IMR-90 (cell line): Measurements from ENCODE around the gene CEP70. TPM values are rescaled to one million over a fixed set of nuclear protein-coding genes. Genes with fewer than 3 reads are reported as not detected.
"Not testable (repeated sequence)": the region's sequence is repeated elsewhere in the genome, so short reads cannot be mapped to it uniquely, and the experiment has no call there.

Experiments
- ATAC-seq: fragments of 200-7000 bp; cut with Tn5 transposase; 2 replicates; pipeline ENCODE4 v1.9.1; 2020; ENCODE audit warnings: low read depth, mild to moderate bottlenecking, moderate library complexity
- BruUV-seq: library from RNA; stranded (reverse); fragments of 400-500 nt; replicated peaks from 2 replicates; lab custom pipeline; 2021; lab: Mats Ljungman, UMichigan
- CTCF ChIA-PET: fragments of 300-600 bp; formaldehyde crosslinking; extraction: SDS; loops from one replicate; lab custom pipeline; 2021; ENCODE audit warnings: antibody characterized with exemption; lab: Yijun Ruan, JAX
- POLR2A ChIA-PET: fragments of 300-600 bp; sonication (Branson Sonifier 250); formaldehyde crosslinking; loops from one replicate; lab custom pipeline; 2022; ENCODE audit warnings: antibody characterized with exemption; ENCODE audit not compliant: unreplicated experiment; lab: Charles Lee
- DNase-seq: peaks from one replicate; pipeline ENCODE4 v3.0.0; 2013
- H2AFZ ChIP-seq: replicated peaks from 2 replicates; pipeline ENCODE3; 2013; ENCODE audit warnings: low read length, mild to moderate bottlenecking; ENCODE audit not compliant: poor library complexity
- H2AK5ac ChIP-seq: 2 replicates; pipeline ENCODE4 v1.6.1; 2013; ENCODE audit warnings: low read depth, low read length, inconsistent platforms
- H2AK9ac ChIP-seq: replicated peaks from 2 replicates; pipeline ENCODE3; 2013; ENCODE audit warnings: mild to moderate bottlenecking, low read depth, low read length, moderate library complexity; ENCODE audit not compliant: poor library complexity
- H2BK120ac ChIP-seq: 2 replicates; pipeline ENCODE4 v1.6.1; 2013; ENCODE audit warnings: low read depth, low read length, inconsistent platforms
- H2BK15ac ChIP-seq: 3 replicates; pipeline ENCODE4 v1.6.1; 2013; ENCODE audit warnings: low read depth, low read length, inconsistent platforms
- H2BK20ac ChIP-seq: 2 replicates; pipeline ENCODE4 v1.6.1; 2013; ENCODE audit warnings: low read depth, mild to moderate bottlenecking, inconsistent platforms, low read length, moderate library complexity
- H2BK5ac ChIP-seq: 2 replicates; pipeline ENCODE4 v1.6.1; 2013; ENCODE audit warnings: mild to moderate bottlenecking, low read depth, low read length, inconsistent platforms; ENCODE audit not compliant: poor library complexity, severe bottlenecking
- H3K14ac ChIP-seq: replicated peaks from 2 replicates; pipeline ENCODE4 v1.6.1; 2013; ENCODE audit warnings: low read depth, low read length, inconsistent platforms
- H3K18ac ChIP-seq: 2 replicates; pipeline ENCODE4 v1.6.1; 2013; ENCODE audit warnings: low read depth, low read length, control low read depth
- H3K23ac ChIP-seq: 2 replicates; pipeline ENCODE4 v1.6.1; 2013; ENCODE audit warnings: low read depth, low read length, inconsistent platforms
- H3K27ac ChIP-seq: 2 replicates; pipeline ENCODE4 v1.5.1; 2013; ENCODE audit warnings: mild to moderate bottlenecking, control low read depth, low read length; ENCODE audit not compliant: insufficient read depth
- H3K27me3 ChIP-seq: 2 replicates; pipeline ENCODE4 v1.6.1; 2013; ENCODE audit warnings: low read length; ENCODE audit not compliant: control insufficient read depth, insufficient read depth
- H3K36me3 ChIP-seq: 2 replicates; pipeline ENCODE4 v1.6.1; 2013; ENCODE audit warnings: low read length, mixed read lengths; ENCODE audit not compliant: control insufficient read depth, insufficient read depth
- H3K4ac ChIP-seq: 2 replicates; pipeline ENCODE4 v1.6.1; 2013; ENCODE audit warnings: low read depth, low read length, inconsistent platforms
- H3K4me1 ChIP-seq: 2 replicates; pipeline ENCODE4 v1.6.1; 2013; ENCODE audit warnings: low read length, mixed read lengths; ENCODE audit not compliant: control insufficient read depth, insufficient read depth
- H3K4me2 ChIP-seq: 2 replicates; pipeline ENCODE4 v1.6.1; 2013; ENCODE audit warnings: low read depth, mild to moderate bottlenecking, control low read depth, low read length, moderate library complexity
- H3K4me3 ChIP-seq: 2 replicates; pipeline ENCODE4 v1.5.1; 2013; ENCODE audit warnings: low read depth, mild to moderate bottlenecking, control low read depth, low read length, moderate library complexity; ENCODE audit not compliant: insufficient read depth
- H3K56ac ChIP-seq: 2 replicates; pipeline ENCODE4 v1.6.1; 2013; ENCODE audit warnings: low read length, inconsistent platforms; ENCODE audit not compliant: insufficient read depth; ENCODE audit errors: extremely low read depth
- H3K79me1 ChIP-seq, 2 experiments: 2 replicates each; pipeline ENCODE4 v1.6.1; 2013; ENCODE audit warnings: low read length in 2 of 2, inconsistent platforms in 1 of 2, low read depth in 1 of 2
- H3K9ac ChIP-seq: 2 replicates; pipeline ENCODE4 v1.6.1; 2013; ENCODE audit warnings: low read depth, low read length, control low read depth
- H3K9me1 ChIP-seq: 2 replicates; pipeline ENCODE4 v1.6.1; 2013; ENCODE audit warnings: low read length, inconsistent platforms; ENCODE audit not compliant: insufficient read depth
- H3K9me3 ChIP-seq: 2 replicates; pipeline ENCODE4 v1.6.1; 2013; ENCODE audit warnings: low read length; ENCODE audit not compliant: control insufficient read depth, insufficient read depth
- H4K20me1 ChIP-seq: 2 replicates; pipeline ENCODE4 v1.6.1; 2013; ENCODE audit warnings: low read length, inconsistent platforms; ENCODE audit not compliant: insufficient read depth
- H4K5ac ChIP-seq: 2 replicates; pipeline ENCODE4 v1.6.1; 2013; ENCODE audit warnings: mild to moderate bottlenecking, low read depth, low read length, control low read depth
- H4K8ac ChIP-seq, 2 experiments: 2 replicates each; pipeline ENCODE4 v1.6.1; 2013; ENCODE audit warnings: low read depth in 2 of 2, low read length in 2 of 2, control low read depth in 1 of 2, inconsistent platforms in 1 of 2
- H4K91ac ChIP-seq: 2 replicates; pipeline ENCODE4 v1.6.1; 2013; ENCODE audit warnings: low read depth, low read length, inconsistent platforms; ENCODE audit not compliant: insufficient read depth
- BHLHE40 ChIP-seq: fragments of 150-350 bp; IDR thresholded peaks from 2 replicates; pipeline ENCODE4 v1.6.1; 2016; ENCODE audit warnings: mild to moderate bottlenecking, low read depth, low read length
- ELK1 ChIP-seq: fragments of 150-350 bp; IDR thresholded peaks from 2 replicates; pipeline ENCODE4 v1.6.1; 2016; ENCODE audit warnings: low read depth, mild to moderate bottlenecking, low read length, moderate library complexity, borderline replicate concordance
- MXI1 ChIP-seq: IDR thresholded peaks from 2 replicates; pipeline ENCODE4 v1.6.1; 2012; ENCODE audit warnings: low read depth, mild to moderate bottlenecking, low read length, moderate library complexity, borderline replicate concordance
- WGBS, 2 experiments: methylation state at CpG; one replicate each; pipeline versions ENCODE4 v1.1.5 to v1.1.7; 2013; ENCODE audit warnings: missing lambda C conversion rate in 2 of 2; ENCODE audit not compliant: insufficient read length in 1 of 2; ENCODE audit errors: extremely low coverage in 2 of 2; 5-methylcytosine and 5-hydroxymethylcytosine counted together
- dilution Hi-C: fragments of 300-500 bp; cut with HindIII; formaldehyde crosslinking; loops from one replicate; pipeline ENCODE4 v1.14.3; 2018; ENCODE audit warnings: low sequenced_read_pairs; ENCODE audit not compliant: unreplicated experiment
- in situ Hi-C: fragments of 300-500 bp; cut with MboI; formaldehyde crosslinking; loops from 3 replicates; pipeline ENCODE4 v1.14.3; 2019; ENCODE audit warnings: low sequenced_read_pairs, inconsistent platforms, mixed read lengths
- intact Hi-C: fragments of 100-400 bp; cut with micrococcal nuclease; formaldehyde crosslinking; loops from 2 replicates; pipeline ENCODE4 v1.10.0; 2022
- polyA plus RNA-seq, 3 experiments: library from polyadenylated mRNA; depleted of rRNA; stranded (reverse); fragments of >200 nt; gene quantifications; 2 replicates each; pipeline ENCODE4 v1.2.3, GENCODE V29; 2012; ENCODE audit warnings: low replicate concordance in 1 of 3
- total RNA-seq: library from RNA; depleted of rRNA; stranded (reverse); fragments of >200 nt; gene quantifications from 2 replicates; pipeline ENCODE4 v1.2.3, GENCODE V29; 2012

CEP70 gene
- total and polyA plus RNA-seq, 2 of the 4 experiments (the other 2 are of a cell fraction), result 4.6 to 11.1 TPM

GRCh38 chr3:138539352-138539751, 54.7 kb downstream of the CEP70 start:
- intact Hi-C loops (no loop called here), dilution Hi-C loops (no loop called here), in situ Hi-C loops (no loop called here)
- Histone ChIP-seq H2AK5ac (no peak overlapping the region), H3K4me2 (no peak overlapping the region), H2AK9ac (no peak overlapping the region), H3K56ac (no peak overlapping the region), H3K4me3 (no peak overlapping the region), H3K27me3 (no peaks in the 10 kb centered on the region), H4K8ac (no peak overlapping the region), H3K27ac (no peak overlapping the region), H4K20me1 (no peaks in the 10 kb centered on the region), H3K9me1 (no peaks in the 10 kb centered on the region), H2BK20ac (no peak overlapping the region), H3K9ac (no peak overlapping the region), H3K36me3 (peaks cover 11% of the 10 kb centered on the region), H3K14ac (no peak overlapping the region), H2BK15ac (no peak overlapping the region), H3K23ac (no peak overlapping the region), H3K79me1 (no peaks in the 10 kb centered on the region), H3K18ac (no peak overlapping the region), H2BK120ac (no peak overlapping the region), H2BK5ac (no peak overlapping the region), H3K9me3 (peaks cover 16% of the 10 kb centered on the region), H2AFZ (no peak overlapping the region), H3K4me1 (no peaks in the 10 kb centered on the region), H3K4ac (no peak overlapping the region), H4K5ac (no peak overlapping the region), H4K91ac (no peak overlapping the region)
- no peak for DNase-seq
- no peak for TF ChIP-seq ELK1
- TF ChIP-seq MXI1, result no peak
- TF ChIP-seq BHLHE40, result no peak
- no peak for ATAC-seq
- POLR2A ChIA-PET, result no interaction called here
- CTCF ChIA-PET, result no interaction called here
- BruUV-seq, result no TSS peak

GRCh38 chr3:138521445-138521844, 72.6 kb downstream of the CEP70 start:
- H3K27me3 ChIP-seq, in situ Hi-C loops: not testable (repeated sequence)

More at GRCh38 chr3:138521445-138521844, 72.6 kb downstream of the CEP70 start:
- H4K8ac ChIP-seq, H3K4ac ChIP-seq, DNase-seq, H4K91ac ChIP-seq, intact Hi-C loops, H3K9me3 ChIP-seq, H2BK20ac ChIP-seq, H3K9ac ChIP-seq, H4K20me1 ChIP-seq, H4K5ac ChIP-seq, H3K4me2 ChIP-seq, CTCF ChIA-PET, H3K9me1 ChIP-seq, H3K36me3 ChIP-seq, H2BK15ac ChIP-seq, H3K14ac ChIP-seq, H3K18ac ChIP-seq, H3K4me1 ChIP-seq, H3K79me1 ChIP-seq, BruUV-seq, H2AK9ac ChIP-seq, H2BK5ac ChIP-seq, H2AFZ ChIP-seq, dilution Hi-C loops, H3K56ac ChIP-seq, H3K27ac ChIP-seq, POLR2A ChIA-PET, H3K23ac ChIP-seq, H3K4me3 ChIP-seq, H2AK5ac ChIP-seq, ATAC-seq, H2BK120ac ChIP-seq: not testable (repeated sequence)
- WGBS, 2 experiments, result 98% methylated on average over 11 of the region's 23 CpGs; no CpG with 5 or more reads in 1 of the 2 experiments
